Tibial artery (tissue), 4 donors: ENCODE data around the gene PEAR1.

Source experiments
- DNase-seq, 2 donors: peaks; one replicate each; pipeline ENCODE4 v3.0.0-alpha.2; 2019
- H3K27ac ChIP-seq, 2 donors: fragments of 200-600 bp; sonication (generic) in 1 of 2; 1 replicate in 1 of 2; 2 replicates in 1 of 2; pipeline ENCODE4 v1.5.1; 2018 to 2019; ENCODE audit warnings: mild to moderate bottlenecking in 1 of 2
- H3K27me3 ChIP-seq, 2 donors: fragments of 200-600 bp; sonication (generic) in 1 of 2; one replicate each; pipeline versions ENCODE4 v1.5.1 to v1.6.0; 2016 to 2019
- H3K36me3 ChIP-seq, 3 donors: fragments of 200-600 bp; sonication (generic) in 2 of 3; one replicate each; pipeline ENCODE4 v1.5.1; 2016 to 2019; ENCODE audit warnings: mild to moderate bottlenecking in 2 of 3
- H3K4me1 ChIP-seq, 4 donors: fragments of 200-600 bp; sonication (generic) in 2 of 4; 1 replicate in 3 of 4; 2 replicates in 1 of 4; pipeline ENCODE4 v1.5.1; 2016 to 2019
- H3K4me3 ChIP-seq, 2 donors: fragments of 200-600 bp; sonication (generic) in 1 of 2; 1 replicate in 1 of 2; 2 replicates in 1 of 2; pipeline ENCODE4 v1.5.1; 2018 to 2019; ENCODE audit warnings: mild to moderate bottlenecking in 2 of 2
- H3K9me3 ChIP-seq, 3 donors: fragments of 200-600 bp; sonication (generic) in 1 of 3; one replicate each; pipeline ENCODE4 v1.5.1; 2016 to 2019
- intact Hi-C: fragments of 100-400 bp; cut with DNase I; formaldehyde crosslinking; loops from one replicate; pipeline ENCODE4 v1.15.0; 2023; ENCODE audit warnings: low total_unique reads
- TF ChIP-seq, protein P1 (sequence below), 2 experiments: fragments of 200-600 bp in 1 of 2; fragments of 450-650 bp in 1 of 2; IDR thresholded peaks; one replicate each; pipeline ENCODE4 v1.5.1; 2017 to 2019; ENCODE audit warnings: antibody characterized with exemption in 2 of 2, mild to moderate bottlenecking in 1 of 2, moderate library complexity in 1 of 2

The PEAR1 gene

DNA sequence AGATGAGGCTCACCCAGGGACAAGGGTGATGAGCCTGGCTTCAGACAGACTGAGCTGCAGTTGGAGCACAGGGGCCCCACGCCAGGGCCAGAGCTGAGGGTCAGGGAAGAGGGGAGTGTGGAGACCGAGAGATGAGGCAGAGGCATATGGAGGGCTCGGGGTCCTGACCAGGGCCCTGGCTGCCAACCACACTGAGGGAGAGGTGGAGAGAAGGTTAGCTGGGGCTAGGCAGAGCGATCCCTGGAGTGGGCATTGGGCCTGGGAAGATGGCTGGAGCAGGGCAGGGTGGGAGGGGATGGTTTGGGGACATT lies 8.0 kb downstream of the PEAR1 start:
- Histone ChIP-seq H3K27me3 (no peaks in the 10 kb centered on the region), H3K36me3 (peaks cover 9 to 29% (median 13%) of the 10 kb centered on the region in 3 donors), H3K9me3 (no peaks in the 10 kb centered on the region), H3K4me3 (no peak overlapping the region), H3K4me1 (peaks cover 8 to 68% (median 51%) of the 10 kb centered on the region in 4 donors), H3K27ac (no peak overlapping the region)
- TF ChIP-seq, protein P1, sequence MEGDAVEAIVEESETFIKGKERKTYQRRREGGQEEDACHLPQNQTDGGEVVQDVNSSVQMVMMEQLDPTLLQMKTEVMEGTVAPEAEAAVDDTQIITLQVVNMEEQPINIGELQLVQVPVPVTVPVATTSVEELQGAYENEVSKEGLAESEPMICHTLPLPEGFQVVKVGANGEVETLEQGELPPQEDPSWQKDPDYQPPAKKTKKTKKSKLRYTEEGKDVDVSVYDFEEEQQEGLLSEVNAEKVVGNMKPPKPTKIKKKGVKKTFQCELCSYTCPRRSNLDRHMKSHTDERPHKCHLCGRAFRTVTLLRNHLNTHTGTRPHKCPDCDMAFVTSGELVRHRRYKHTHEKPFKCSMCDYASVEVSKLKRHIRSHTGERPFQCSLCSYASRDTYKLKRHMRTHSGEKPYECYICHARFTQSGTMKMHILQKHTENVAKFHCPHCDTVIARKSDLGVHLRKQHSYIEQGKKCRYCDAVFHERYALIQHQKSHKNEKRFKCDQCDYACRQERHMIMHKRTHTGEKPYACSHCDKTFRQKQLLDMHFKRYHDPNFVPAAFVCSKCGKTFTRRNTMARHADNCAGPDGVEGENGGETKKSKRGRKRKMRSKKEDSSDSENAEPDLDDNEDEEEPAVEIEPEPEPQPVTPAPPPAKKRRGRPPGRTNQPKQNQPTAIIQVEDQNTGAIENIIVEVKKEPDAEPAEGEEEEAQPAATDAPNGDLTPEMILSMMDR (IDR thresholded peaks at IDR 0.05) = no peak
- intact Hi-C loops = no loop called here
- DNase-seq = no peak

DNA sequence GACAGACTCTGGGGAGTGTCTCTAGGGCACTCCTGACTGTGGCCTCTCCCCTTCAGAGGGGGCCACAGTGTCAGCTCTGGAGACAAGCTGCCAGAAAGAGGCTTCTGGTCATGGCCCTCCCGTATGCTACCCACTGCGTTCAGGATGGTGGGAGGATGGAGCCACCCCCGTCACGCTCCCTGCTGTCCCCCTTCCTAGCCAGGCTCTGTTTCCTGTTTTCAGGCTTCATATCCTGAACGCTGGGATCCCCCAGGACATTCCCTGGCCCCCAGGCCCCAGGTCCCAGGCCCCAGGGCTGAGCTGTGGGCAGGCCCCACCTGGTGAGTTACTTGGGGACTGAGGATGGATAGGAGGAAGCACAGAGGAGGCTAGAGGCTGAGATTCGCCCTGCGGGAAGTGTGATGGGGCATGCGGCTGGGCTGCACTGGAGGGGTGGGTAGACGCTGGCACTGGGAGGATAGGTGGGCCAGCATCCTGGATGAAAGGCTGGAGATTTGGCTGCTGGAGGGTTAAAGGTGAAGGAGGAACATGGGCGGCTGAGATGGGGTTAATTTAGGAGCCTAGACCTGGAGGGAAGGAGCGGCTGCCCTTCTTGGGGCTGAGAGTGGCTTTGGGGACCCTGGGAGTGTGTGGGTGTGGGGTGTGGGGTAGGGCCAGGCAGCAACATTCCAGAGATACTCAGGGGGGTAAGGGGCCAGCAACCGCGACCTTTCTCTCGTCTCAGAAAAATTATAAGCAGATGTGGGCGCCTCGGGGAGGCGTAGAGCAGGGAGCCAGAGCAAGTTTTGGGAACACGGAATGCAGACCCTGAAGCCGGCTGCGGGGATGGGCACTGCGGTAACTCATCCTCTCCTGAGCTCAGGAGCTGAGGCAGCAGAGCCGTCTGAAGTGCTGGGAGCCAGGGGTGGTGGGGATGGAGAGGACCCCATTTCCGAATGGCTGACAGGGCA lies 8.7 kb downstream of the PEAR1 start:
- Histone ChIP-seq H3K4me1 (peaks cover 8 to 61% (median 44%) of the 10 kb centered on the region in 4 donors), H3K9me3 (no peaks in the 10 kb centered on the region), H3K36me3 (peaks cover 13 to 36% (median 20%) of the 10 kb centered on the region in 3 donors), H3K27me3 (no peaks in the 10 kb centered on the region), H3K27ac (no peak overlapping the region), H3K4me3 (no peak overlapping the region)
- no peak for DNase-seq
- TF ChIP-seq, protein P1 (IDR thresholded peaks at IDR 0.05) = no peak
- intact Hi-C loops = no loop called here

DNA sequence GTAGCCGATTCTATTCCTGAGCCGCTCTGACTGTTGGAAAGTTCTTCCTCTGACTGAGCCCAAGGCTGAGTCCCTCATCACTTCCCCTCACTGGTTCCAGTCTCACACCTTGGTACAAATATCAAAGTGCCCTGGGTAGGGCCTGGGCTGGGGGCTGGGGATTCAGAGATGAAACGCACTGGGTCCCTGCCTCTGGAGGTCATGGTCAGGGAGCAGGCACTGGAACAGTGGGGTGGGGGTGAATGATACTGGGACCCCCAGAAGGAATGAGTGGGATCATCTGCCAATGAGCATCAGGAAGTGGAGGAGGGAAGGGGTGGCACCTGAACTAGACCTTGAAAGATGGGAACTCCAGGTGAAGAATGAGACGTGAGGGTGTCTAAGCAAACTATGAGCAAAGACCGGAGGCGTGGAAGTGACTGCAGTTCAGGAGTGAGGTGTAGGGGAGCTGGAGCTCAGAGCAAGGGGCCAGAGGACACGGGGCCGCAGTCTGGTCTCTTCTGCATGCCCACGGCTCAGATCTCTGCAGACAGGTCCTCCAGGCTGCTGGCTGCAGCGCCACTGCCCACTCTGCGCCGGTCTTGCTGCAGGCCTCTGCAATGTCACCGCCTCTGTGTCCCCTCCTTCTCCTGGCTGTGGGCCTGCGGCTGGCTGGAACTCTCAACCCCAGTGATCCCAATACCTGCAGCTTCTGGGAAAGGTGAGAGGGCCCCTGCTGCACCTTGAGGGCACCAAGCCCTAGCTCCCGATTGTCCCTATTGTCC lies 10.0 kb downstream of the PEAR1 start:
- Histone ChIP-seq H3K36me3 (peaks cover 21 to 48% (median 32%) of the 10 kb centered on the region in 3 donors), H3K4me1 (peaks cover 0 to 49% (median 33%) of the 10 kb centered on the region in 4 donors), H3K27ac (no peak overlapping the region), H3K4me3 (no peak overlapping the region), H3K27me3 (no peaks in the 10 kb centered on the region), H3K9me3 (no peaks in the 10 kb centered on the region)
- TF ChIP-seq, protein P1 (IDR thresholded peaks at IDR 0.05) = no peak
- intact Hi-C loops = no loop called here
- DNase-seq = no peak

DNA sequence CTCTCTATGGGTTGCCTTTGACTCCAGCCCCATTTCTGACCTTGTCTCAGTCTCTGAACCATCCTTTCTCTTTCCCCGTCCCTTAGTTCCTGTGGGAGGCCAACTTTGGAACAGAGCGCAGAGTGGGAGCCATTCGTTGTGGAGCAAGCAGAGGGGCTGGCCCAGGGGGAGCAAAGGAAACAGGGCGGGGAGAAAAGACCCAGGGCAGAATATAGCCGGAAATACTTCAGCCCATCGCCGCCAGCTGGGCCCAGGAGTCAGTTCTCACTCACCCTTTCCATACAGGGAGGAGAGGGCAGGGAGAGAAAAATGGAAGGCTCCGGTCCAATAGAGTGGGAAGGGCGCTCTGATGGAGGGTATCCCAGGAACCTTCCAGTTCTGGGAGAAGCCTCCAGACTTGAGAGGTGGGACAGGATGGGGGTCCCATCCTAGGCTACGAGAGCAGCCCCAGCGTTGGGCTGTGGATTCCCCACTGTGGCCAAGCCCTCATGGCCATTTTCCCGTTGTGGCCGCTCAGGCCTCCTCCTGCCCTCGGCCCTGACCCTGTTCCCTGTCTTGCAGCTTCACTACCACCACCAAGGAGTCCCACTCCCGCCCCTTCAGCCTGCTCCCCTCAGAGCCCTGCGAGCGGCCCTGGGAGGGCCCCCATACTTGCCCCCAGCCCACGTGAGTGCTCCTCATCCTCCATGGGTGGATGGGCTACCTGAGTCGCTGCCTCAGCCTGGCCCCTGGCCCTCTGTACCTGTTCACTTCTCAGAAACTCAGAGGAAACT lies 10.9 kb downstream of the PEAR1 start:
- Histone ChIP-seq H3K4me3 (no peak overlapping the region), H3K27ac (no peak overlapping the region), H3K9me3 (no peaks in the 10 kb centered on the region), H3K36me3 (peaks cover 25 to 57% (median 38%) of the 10 kb centered on the region in 3 donors), H3K27me3 (no peaks in the 10 kb centered on the region), H3K4me1 (peaks cover 0 to 40% (median 26%) of the 10 kb centered on the region in 4 donors)
- DNase-seq = no peak
- TF ChIP-seq, protein P1 (IDR thresholded peaks at IDR 0.05) = no peak
- intact Hi-C loops = no loop called here

DNA sequence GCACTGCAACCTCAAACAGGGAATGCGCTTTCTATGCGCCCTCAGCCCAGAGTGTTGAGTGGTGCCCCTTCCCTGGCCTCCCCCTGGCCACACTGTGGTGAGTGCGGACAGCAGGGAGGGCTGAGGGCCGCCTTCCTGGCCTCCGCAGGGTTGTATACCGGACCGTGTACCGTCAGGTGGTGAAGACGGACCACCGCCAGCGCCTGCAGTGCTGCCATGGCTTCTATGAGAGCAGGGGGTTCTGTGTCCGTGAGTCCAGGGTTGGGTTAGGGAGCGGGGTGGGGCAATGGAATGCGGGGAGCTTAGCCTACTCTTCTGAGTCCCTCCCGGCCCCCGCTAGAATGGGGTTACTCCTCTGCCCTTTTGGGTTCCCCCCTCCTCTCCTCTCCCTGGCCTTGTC lies 11.7 kb downstream of the PEAR1 start:
- Histone ChIP-seq H3K27ac (no peak overlapping the region), H3K4me1 (peaks cover 0 to 32% (median 19%) of the 10 kb centered on the region in 4 donors), H3K9me3 (no peaks in the 10 kb centered on the region), H3K27me3 (no peaks in the 10 kb centered on the region), H3K4me3 (no peak overlapping the region), H3K36me3 (peaks cover 32 to 65% (median 43%) of the 10 kb centered on the region in 3 donors)
- intact Hi-C loops = no loop called here
- no peak for DNase-seq
- TF ChIP-seq, protein P1 (IDR thresholded peaks at IDR 0.05) = no peak
